Measurements from ENCODE around the gene ZYG11B. TPM values are rescaled to one million over a fixed set of nuclear protein-coding genes. Genes with fewer than 3 reads are reported as not detected.
"Not testable (repeated sequence)": the region's sequence is repeated elsewhere in the genome, so short reads cannot be mapped to it uniquely, and the experiment has no call there.

The ZYG11B gene
- total RNA-seq, 1 donor from 2014 or later = 12.7 TPM

GRCh38 chr1:52693351-52693750 is 32.9 kb upstream of the ZYG11B start:
- Mint-ChIP-seq H3K36me3 (ENCODE audit: low read depth) (peaks cover 53% of the 10 kb centered on the region), H3K4me1 (ENCODE audit: low read depth) (peaks cover 17% of the 10 kb centered on the region)
- intact Hi-C loops (cut with micrococcal nuclease); H3K9me3 Mint-ChIP-seq; H3K27ac Mint-ChIP-seq; DNase-seq (ENCODE audit: low spot score); H3K27me3 Mint-ChIP-seq (ENCODE audit: low read depth); H3K4me3 Mint-ChIP-seq (ENCODE audit: low read depth): not testable (repeated sequence)

- no peak overlapping the region for H3K27ac Mint-ChIP-seq
- H3K4me1 Mint-ChIP-seq (ENCODE audit: low read depth) = peaks cover 21% of the 10 kb centered on the region
- no peaks in the 10 kb centered on the region for H3K9me3 Mint-ChIP-seq
- intact Hi-C loops (cut with micrococcal nuclease) = no loop called here
- no peaks in the 10 kb centered on the region for H3K27me3 Mint-ChIP-seq (ENCODE audit: low read depth)
- H3K4me3 Mint-ChIP-seq (ENCODE audit: low read depth) = no peak overlapping the region
- peaks cover 51% of the 10 kb centered on the region for H3K36me3 Mint-ChIP-seq (ENCODE audit: low read depth)
- no peak for DNase-seq (ENCODE audit: low spot score)
These were observed 32.4 kb upstream of the ZYG11B start for GRCh38 chr1:52693843-52694242.

- peak overlapping the region; percentile 28 for H3K4me3 Mint-ChIP-seq (ENCODE audit: low read depth)
- DNase-seq (ENCODE audit: low spot score) = no peak
These were observed 30.6 kb upstream of the ZYG11B start for GRCh38 chr1:52695627-52696026.

GRCh38 chr1:52697795-52698674 is 28.2 kb upstream of the ZYG11B start, which contains the start of gene COA7:
Gene COA7 (minus strand): TSS chr1:52698347. CDS start chr1:52698326, 21 bp downstream.
- peak; percentile 62 for DNase-seq (ENCODE audit: low spot score)
- intact Hi-C loops (cut with micrococcal nuclease) = loop anchor here (5.0 kb wide), 1 partner anchor 331 kb away; the partner anchor contains the start of gene CC2D1B
- no peaks in the 10 kb centered on the region for H3K9me3 Mint-ChIP-seq
- peak within 1 kb of the TSS; percentile 91 for H3K27ac Mint-ChIP-seq
- peaks cover 27% of the 10 kb centered on the region for H3K36me3 Mint-ChIP-seq (ENCODE audit: low read depth)
- H3K4me3 Mint-ChIP-seq (ENCODE audit: low read depth) = peak within 1 kb of the TSS; percentile 93
- peaks cover 21% of the 10 kb centered on the region for H3K4me1 Mint-ChIP-seq (ENCODE audit: low read depth)
- no peaks in the 10 kb centered on the region for H3K27me3 Mint-ChIP-seq (ENCODE audit: low read depth)

More at GRCh38 chr1:52695627-52696026, 30.6 kb upstream of the ZYG11B start:
- Mint-ChIP-seq H3K27me3 (ENCODE audit: low read depth) (no peaks in the 10 kb centered on the region), H3K4me1 (ENCODE audit: low read depth) (peaks cover 22% of the 10 kb centered on the region), H3K27ac (no peak overlapping the region), H3K9me3 (no peaks in the 10 kb centered on the region), H3K36me3 (ENCODE audit: low read depth) (peaks cover 42% of the 10 kb centered on the region)
- intact Hi-C loops (cut with micrococcal nuclease) = loop anchor here (5.0 kb wide), 1 partner anchor 328 kb away; the partner anchor contains the start of gene CC2D1B

- Mint-ChIP-seq H3K9me3 (no peaks in the 10 kb centered on the region), H3K36me3 (ENCODE audit: low read depth) (no peaks in the 10 kb centered on the region), H3K27me3 (ENCODE audit: low read depth) (peaks cover under 1% of the 10 kb centered on the region), H3K4me3 (ENCODE audit: low read depth) (peak overlapping the region; percentile 83), H3K4me1 (ENCODE audit: low read depth) (peaks cover 19% of the 10 kb centered on the region), H3K27ac (peak overlapping the region; percentile 80)
- intact Hi-C loops (cut with micrococcal nuclease) = loop anchor here (2.0 to 10.0 kb wide), 4 partner anchors 24 to 492 kb away; partner anchors contain the start of genes CPT2, ECHDC2, SCP2 and ZYG11A
- DNase-seq (ENCODE audit: low spot score) = peak; percentile 81
These were observed 23.1 kb upstream of the ZYG11B start for GRCh38 chr1:52702886-52703787.

- intact Hi-C loops (cut with micrococcal nuclease) = loop anchor here (10.0 kb wide), 2 partner anchors 219 to 489 kb away; partner anchors contain the start of genes CPT2, ECHDC2 and SCP2
These were observed 20.1 kb upstream of the ZYG11B start for GRCh38 chr1:52706136-52706670.

GRCh38 chr1:52706941-52707926 is 19.0 kb upstream of the ZYG11B start:
- Mint-ChIP-seq H3K4me3 (ENCODE audit: low read depth) (no peak overlapping the region), H3K36me3 (ENCODE audit: low read depth) (no peaks in the 10 kb centered on the region), H3K4me1 (ENCODE audit: low read depth) (peaks cover 13% of the 10 kb centered on the region), H3K27me3 (ENCODE audit: low read depth) (peaks cover 5% of the 10 kb centered on the region), H3K9me3 (no peaks in the 10 kb centered on the region), H3K27ac (no peak overlapping the region)
- intact Hi-C loops (cut with micrococcal nuclease) = loop anchor here (10.0 kb wide), 2 partner anchors 218 to 488 kb away; partner anchors contain the start of genes CPT2, ECHDC2 and SCP2
- no peak for DNase-seq (ENCODE audit: low spot score)

More at GRCh38 chr1:52706136-52706670, 20.1 kb upstream of the ZYG11B start:
- Mint-ChIP-seq H3K27me3 (ENCODE audit: low read depth) (peaks cover 5% of the 10 kb centered on the region), H3K27ac (no peak overlapping the region), H3K4me1 (ENCODE audit: low read depth) (peaks cover 13% of the 10 kb centered on the region), H3K36me3 (ENCODE audit: low read depth) (no peaks in the 10 kb centered on the region), H3K4me3 (ENCODE audit: low read depth) (no peak overlapping the region), H3K9me3 (no peaks in the 10 kb centered on the region)
- DNase-seq (ENCODE audit: low spot score) = no peak

GRCh38 chr1:52707927-52708655 is 18.2 kb upstream of the ZYG11B start:
- intact Hi-C loops (cut with micrococcal nuclease) = loop anchor here (10.0 kb wide), 2 partner anchors 217 to 487 kb away; partner anchors contain the start of genes CPT2, ECHDC2 and SCP2
- Mint-ChIP-seq H3K27ac (no peak overlapping the region), H3K27me3 (ENCODE audit: low read depth) (peaks cover 5% of the 10 kb centered on the region), H3K4me1 (ENCODE audit: low read depth) (peaks cover 7% of the 10 kb centered on the region), H3K9me3 (no peaks in the 10 kb centered on the region), H3K36me3 (ENCODE audit: low read depth) (no peaks in the 10 kb centered on the region), H3K4me3 (ENCODE audit: low read depth) (no peak overlapping the region)
- DNase-seq (ENCODE audit: low spot score) = no peak

- Mint-ChIP-seq H3K27me3 (ENCODE audit: low read depth) (peaks cover 5% of the 10 kb centered on the region), H3K36me3 (ENCODE audit: low read depth) (no peaks in the 10 kb centered on the region), H3K4me3 (ENCODE audit: low read depth) (no peak overlapping the region), H3K4me1 (ENCODE audit: low read depth) (peaks cover 2% of the 10 kb centered on the region), H3K27ac (no peak overlapping the region), H3K9me3 (no peaks in the 10 kb centered on the region)
- no peak for DNase-seq (ENCODE audit: low spot score)
- intact Hi-C loops (cut with micrococcal nuclease) = loop anchor here (10.0 kb wide), 2 partner anchors 216 to 486 kb away; partner anchors contain the start of genes CPT2, ECHDC2 and SCP2
These were observed 17.2 kb upstream of the ZYG11B start for GRCh38 chr1:52709016-52709415.

- Mint-ChIP-seq H3K9me3 (no peaks in the 10 kb centered on the region), H3K27ac (no peak overlapping the region), H3K36me3 (ENCODE audit: low read depth) (no peaks in the 10 kb centered on the region), H3K4me1 (ENCODE audit: low read depth) (no peaks in the 10 kb centered on the region), H3K4me3 (ENCODE audit: low read depth) (no peak overlapping the region), H3K27me3 (ENCODE audit: low read depth) (peaks cover 2% of the 10 kb centered on the region)
- DNase-seq (ENCODE audit: low spot score) = no peak
- intact Hi-C loops (cut with micrococcal nuclease) = no loop called here
These were observed 12.7 kb upstream of the ZYG11B start for GRCh38 chr1:52713590-52713989.

GRCh38 chr1:52715296-52715695 is 11.0 kb upstream of the ZYG11B start:
- H3K9me3 Mint-ChIP-seq; H3K36me3 Mint-ChIP-seq (ENCODE audit: low read depth); DNase-seq (ENCODE audit: low spot score); H3K4me1 Mint-ChIP-seq (ENCODE audit: low read depth); H3K27ac Mint-ChIP-seq; H3K4me3 Mint-ChIP-seq (ENCODE audit: low read depth); intact Hi-C loops (cut with micrococcal nuclease); H3K27me3 Mint-ChIP-seq (ENCODE audit: low read depth): not testable (repeated sequence)

Data from activated T-helper 2 cell treated with anti-CD3 and anti-CD28 coated beads, Interferon-gamma antibody, Interleukin-2, Interleukin-4, amounts not matched to agents 10 μg/mL and 5 μg/mL and 100 μg/mL, durations not matched to agents 14 hours and 24 hours and 36 hours (primary cell).